GM10266 (cell line): ENCODE results near the gene MCCD1.
A peak's percentile ranks its signal among the peaks of the same experiment; 100 is the strongest.

Source experiments
- DNase-seq: peaks from one replicate; pipeline ENCODE4 v3.0.0; 2012; ENCODE audit errors: extremely low spot score
- CTCF ChIP-seq: IDR thresholded peaks from 2 replicates; pipeline ENCODE4 v1.5.1; 2012; ENCODE audit warnings: mild to moderate bottlenecking, low read depth; ENCODE audit not compliant: control insufficient read depth, insufficient read depth; ENCODE audit errors: missing control alignments

MCCD1 gene

GRCh38 chr6:31543639-31544038 is 14.9 kb downstream of the MCCD1 start:
- no peak for TF ChIP-seq CTCF
- no peak for DNase-seq

- DNase-seq = no peak
- no peak for TF ChIP-seq CTCF
These were observed 15.9 kb downstream of the MCCD1 start for GRCh38 chr6:31544676-31545075.

- no peak for TF ChIP-seq CTCF
- no peak for DNase-seq
These were observed 16.5 kb downstream of the MCCD1 start for GRCh38 chr6:31545291-31545690.

- peak; percentile 98 for TF ChIP-seq CTCF
- DNase-seq = peak; percentile 75
These were observed 17.7 kb downstream of the MCCD1 start, which contains the start of gene ATP6V1G2 for GRCh38 chr6:31546339-31546957. TSS of gene ATP6V1G2 (minus strand) at chr6:31546608. CDS start at chr6:31546559, 49 bp downstream.

GRCh38 chr6:31546958-31547726 is 18.4 kb downstream of the MCCD1 start, which contains the start of gene NFKBIL1:
TSS of gene NFKBIL1 (plus strand) at chr6:31547608. CDS start at chr6:31547695, 87 bp downstream.
- no peak for TF ChIP-seq CTCF
- peak; percentile 90 for DNase-seq

- no peak for DNase-seq
- no peak for TF ChIP-seq CTCF
These were observed 19.2 kb downstream of the MCCD1 start for GRCh38 chr6:31547727-31548543.
